Peyer's patch (tissue), 4 donors: Measurements from ENCODE around the gene DCDC2. TPM values are rescaled to one million over a fixed set of nuclear protein-coding genes. Genes with fewer than 3 reads are reported as not detected.
"Not testable (repeated sequence)": the region's sequence is repeated elsewhere in the genome, so short reads cannot be mapped to it uniquely, and the experiment has no call there.

Experiments
- DNase-seq, 3 donors: peaks; one replicate each; pipeline ENCODE4 v3.0.0-alpha.2; 2017 to 2019
- H3K27ac ChIP-seq, 4 donors: fragments of 200-600 bp; sonication (generic); one replicate each; pipeline ENCODE4 v1.5.1; 2016 to 2019
- H3K27me3 ChIP-seq, 2 donors: fragments of 200-600 bp; sonication (generic); one replicate each; pipeline ENCODE4 v1.5.1; 2019
- H3K36me3 ChIP-seq, 3 donors: fragments of 200-600 bp; sonication (generic); one replicate each; pipeline ENCODE4 v1.5.1; 2016 to 2019
- H3K4me1 ChIP-seq, 4 donors: fragments of 200-600 bp; sonication (generic); one replicate each; pipeline ENCODE4 v1.5.1; 2016 to 2019
- H3K4me3 ChIP-seq, 4 donors: fragments of 200-600 bp; sonication (generic); 1 replicate in 3 of 4; 2 replicates in 1 of 4; pipeline ENCODE4 v1.5.1; 2016 to 2019; ENCODE audit warnings: mild to moderate bottlenecking in 1 of 4
- H3K9me3 ChIP-seq, 4 donors: fragments of 200-600 bp; sonication (generic); one replicate each; pipeline ENCODE4 v1.5.1; 2016 to 2019; ENCODE audit warnings: mild to moderate bottlenecking in 1 of 4
- POLR2A ChIP-seq, 2 donors: fragments of 450-650 bp; IDR thresholded peaks; one replicate each; pipeline ENCODE4 v1.5.1; 2017; ENCODE audit warnings: antibody characterized with exemption in 2 of 2, mild to moderate bottlenecking in 2 of 2, moderate library complexity in 2 of 2
- total RNA-seq, 4 donors: library from RNA; depleted of rRNA; stranded (reverse); fragments of >200 nt; gene quantifications; one replicate each; pipeline ENCODE4 v1.1.0, GENCODE V29; 2016
- TF ChIP-seq, protein P1 (sequence below), 6 experiments: fragments of 450-650 bp in 4 of 6; fragments of 200-600 bp in 2 of 6; sonication (generic) in 1 of 6; IDR thresholded peaks; one replicate each; pipeline ENCODE4 v1.5.1; 2017 to 2019; ENCODE audit warnings: antibody characterized with exemption in 6 of 6, mild to moderate bottlenecking in 3 of 6, moderate library complexity in 1 of 6

Gene DCDC2
- 1 to 10 TPM in 1 of 4 donors, under 1 TPM in 3; 0.27 to 3.3 (median 0.63) TPM for total RNA-seq

DNA sequence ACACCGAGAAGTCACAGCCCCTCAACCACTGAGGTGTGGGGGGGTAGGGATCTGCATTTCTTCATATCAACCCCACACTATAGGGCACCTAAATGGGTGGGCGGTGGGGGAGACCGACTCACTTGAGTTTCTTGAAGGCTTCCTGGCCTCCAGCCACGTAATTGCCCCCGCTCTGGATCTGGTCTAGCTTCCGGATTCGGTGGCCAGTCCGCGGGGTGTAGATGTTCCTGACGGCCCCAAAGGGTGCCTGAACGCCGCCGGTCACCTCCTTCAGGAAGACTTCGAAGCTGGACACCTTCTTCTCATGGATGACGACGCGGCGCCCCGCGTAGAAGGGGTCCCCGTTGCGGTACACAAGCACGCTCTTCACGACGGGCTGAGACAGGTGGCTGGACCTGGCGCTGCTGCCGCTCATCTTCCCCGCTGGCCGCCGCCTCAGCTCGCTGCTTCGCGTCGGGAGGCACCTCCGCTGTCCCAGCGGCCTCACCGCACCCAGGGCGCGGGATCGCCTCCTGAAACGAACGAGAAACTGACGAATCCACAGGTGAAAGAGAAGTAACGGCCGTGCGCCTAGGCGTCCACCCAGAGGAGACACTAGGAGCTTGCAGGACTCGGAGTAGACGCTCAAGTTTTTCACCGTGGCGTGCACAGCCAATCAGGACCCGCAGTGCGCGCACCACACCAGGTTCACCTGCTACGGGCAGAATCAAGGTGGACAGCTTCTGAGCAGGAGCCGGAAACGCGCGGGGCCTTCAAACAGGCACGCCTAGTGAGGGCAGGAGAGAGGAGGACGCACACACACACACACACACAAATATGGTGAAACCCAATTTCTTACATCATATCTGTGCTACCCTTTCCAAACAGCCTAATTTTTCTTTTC lies at the start of gene DCDC2:
TSS of gene DCDC2 (minus strand) at position 724 of the 883 bp plus-strand sequence. CDS start at position 415, 309 bp downstream.
- TF ChIP-seq, protein P1, sequence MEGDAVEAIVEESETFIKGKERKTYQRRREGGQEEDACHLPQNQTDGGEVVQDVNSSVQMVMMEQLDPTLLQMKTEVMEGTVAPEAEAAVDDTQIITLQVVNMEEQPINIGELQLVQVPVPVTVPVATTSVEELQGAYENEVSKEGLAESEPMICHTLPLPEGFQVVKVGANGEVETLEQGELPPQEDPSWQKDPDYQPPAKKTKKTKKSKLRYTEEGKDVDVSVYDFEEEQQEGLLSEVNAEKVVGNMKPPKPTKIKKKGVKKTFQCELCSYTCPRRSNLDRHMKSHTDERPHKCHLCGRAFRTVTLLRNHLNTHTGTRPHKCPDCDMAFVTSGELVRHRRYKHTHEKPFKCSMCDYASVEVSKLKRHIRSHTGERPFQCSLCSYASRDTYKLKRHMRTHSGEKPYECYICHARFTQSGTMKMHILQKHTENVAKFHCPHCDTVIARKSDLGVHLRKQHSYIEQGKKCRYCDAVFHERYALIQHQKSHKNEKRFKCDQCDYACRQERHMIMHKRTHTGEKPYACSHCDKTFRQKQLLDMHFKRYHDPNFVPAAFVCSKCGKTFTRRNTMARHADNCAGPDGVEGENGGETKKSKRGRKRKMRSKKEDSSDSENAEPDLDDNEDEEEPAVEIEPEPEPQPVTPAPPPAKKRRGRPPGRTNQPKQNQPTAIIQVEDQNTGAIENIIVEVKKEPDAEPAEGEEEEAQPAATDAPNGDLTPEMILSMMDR (IDR thresholded peaks at IDR 0.05): no peak
- no peak for TF ChIP-seq POLR2A (IDR thresholded peaks at IDR 0.05)
- H3K27ac ChIP-seq: no peak within 1 kb of the TSS
- H3K27me3 ChIP-seq: no peaks in the 10 kb centered on the region
- DNase-seq: peak; percentile 23 to 79 (median 77)
- H3K36me3 ChIP-seq: no peaks in the 10 kb centered on the region
- H3K4me3 ChIP-seq: peak within 1 kb of the TSS in 3 of 4 donors; percentile 15 to 49 (median 46)
- H3K4me1 ChIP-seq: peaks cover 0 to 23% (median 0%) of the 10 kb centered on the region in 4 donors
- H3K9me3 ChIP-seq: no peaks in the 10 kb centered on the region

DNA sequence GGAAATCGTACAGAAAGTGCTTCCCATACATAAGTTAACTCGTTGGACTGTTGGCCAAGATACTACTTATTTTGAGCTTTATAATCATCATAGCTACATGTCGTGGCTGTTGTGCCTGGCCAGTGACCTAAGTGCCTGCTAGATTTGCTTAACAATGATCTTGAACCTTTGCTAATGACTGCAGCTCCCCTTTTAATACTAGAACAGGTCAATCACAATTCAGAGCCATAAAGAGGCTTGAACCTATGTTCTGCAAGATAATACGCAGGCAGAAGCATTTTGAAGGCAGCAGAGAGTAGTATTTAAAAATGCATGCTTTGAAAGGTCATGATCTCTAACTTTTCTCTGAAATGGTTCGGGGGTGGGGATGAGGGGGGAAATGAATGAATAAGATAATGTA lies 47.4 kb upstream of the DCDC2 start:
- DNase-seq: no peak
- Histone ChIP-seq H3K4me1 (peaks cover 0 to 14% (median 4%) of the 10 kb centered on the region in 4 donors), H3K27me3 (no peaks in the 10 kb centered on the region), H3K4me3 (no peak overlapping the region), H3K36me3 (peaks cover 0 to 27% (median 0%) of the 10 kb centered on the region in 3 donors), H3K27ac (no peak overlapping the region), H3K9me3 (no peaks in the 10 kb centered on the region)
- TF ChIP-seq, protein P1 (IDR thresholded peaks at IDR 0.05): no peak
- TF ChIP-seq POLR2A (IDR thresholded peaks at IDR 0.05): no peak

DNA sequence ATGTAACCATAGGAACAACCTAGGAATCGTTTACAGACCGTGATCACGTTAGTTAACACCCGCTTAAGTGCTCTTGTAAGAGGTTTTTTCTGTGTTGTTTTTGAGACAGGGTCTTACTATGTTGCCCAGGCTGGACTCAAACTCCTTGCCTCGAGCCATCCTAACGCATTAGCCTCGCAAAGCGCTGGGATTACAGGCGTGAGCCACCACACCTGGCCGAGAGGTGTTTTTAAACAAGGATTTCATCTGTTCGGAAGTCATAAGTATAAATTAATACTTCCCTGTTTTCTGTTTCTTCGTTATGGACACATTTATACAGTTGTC lies 45.6 kb upstream of the DCDC2 start:
- Histone ChIP-seq H3K4me3 (peak overlapping the region; percentile 72 to 99 (median 86)), H3K4me1 (peaks cover 0 to 14% (median 4%) of the 10 kb centered on the region in 4 donors), H3K27ac (peak overlapping the region; percentile 63 to 83 (median 71)), H3K36me3 (peaks cover 0 to 12% (median 0%) of the 10 kb centered on the region in 3 donors), H3K9me3 (no peaks in the 10 kb centered on the region), H3K27me3 (no peaks in the 10 kb centered on the region)
- TF ChIP-seq, protein P1 (IDR thresholded peaks at IDR 0.05): no peak
- no peak for TF ChIP-seq POLR2A (IDR thresholded peaks at IDR 0.05)
- no peak for DNase-seq

GRCh38 chr6:24402697-24403500 lies 45.0 kb upstream of the DCDC2 start, which contains the start of gene MRS2:
TSS of gene MRS2 (plus strand) at chr6:24402936. CDS start at chr6:24403047, 111 bp downstream.
- Histone ChIP-seq H3K36me3 (peaks cover 0 to 9% (median 0%) of the 10 kb centered on the region in 3 donors), H3K27ac (peak within 1 kb of the TSS; percentile 63 to 83 (median 71)), H3K4me3 (peak within 1 kb of the TSS; percentile 72 to 99 (median 86)), H3K9me3 (no peaks in the 10 kb centered on the region), H3K27me3 (no peaks in the 10 kb centered on the region), H3K4me1 (peaks cover 0 to 14% (median 4%) of the 10 kb centered on the region in 4 donors)
- TF ChIP-seq POLR2A (IDR thresholded peaks at IDR 0.05): peak; percentile 83 to 85
- TF ChIP-seq, protein P1 (IDR thresholded peaks at IDR 0.05): no peak
- peak; percentile 79 to 95 (median 91) for DNase-seq

GRCh38 chr6:24401458-24401857 lies 43.6 kb upstream of the DCDC2 start:
- DNase-seq: no peak
- TF ChIP-seq, protein P1 (IDR thresholded peaks at IDR 0.05): no peak
- TF ChIP-seq POLR2A (IDR thresholded peaks at IDR 0.05): no peak
- H3K4me3 ChIP-seq: no peak overlapping the region
- no peaks in the 10 kb centered on the region for H3K9me3 ChIP-seq
- no peaks in the 10 kb centered on the region for H3K27me3 ChIP-seq
- no peak overlapping the region for H3K27ac ChIP-seq
- H3K4me1 ChIP-seq: peaks cover 0 to 14% (median 4%) of the 10 kb centered on the region in 4 donors
- H3K36me3 ChIP-seq: peaks cover 0 to 4% (median 0%) of the 10 kb centered on the region in 3 donors

DNA sequence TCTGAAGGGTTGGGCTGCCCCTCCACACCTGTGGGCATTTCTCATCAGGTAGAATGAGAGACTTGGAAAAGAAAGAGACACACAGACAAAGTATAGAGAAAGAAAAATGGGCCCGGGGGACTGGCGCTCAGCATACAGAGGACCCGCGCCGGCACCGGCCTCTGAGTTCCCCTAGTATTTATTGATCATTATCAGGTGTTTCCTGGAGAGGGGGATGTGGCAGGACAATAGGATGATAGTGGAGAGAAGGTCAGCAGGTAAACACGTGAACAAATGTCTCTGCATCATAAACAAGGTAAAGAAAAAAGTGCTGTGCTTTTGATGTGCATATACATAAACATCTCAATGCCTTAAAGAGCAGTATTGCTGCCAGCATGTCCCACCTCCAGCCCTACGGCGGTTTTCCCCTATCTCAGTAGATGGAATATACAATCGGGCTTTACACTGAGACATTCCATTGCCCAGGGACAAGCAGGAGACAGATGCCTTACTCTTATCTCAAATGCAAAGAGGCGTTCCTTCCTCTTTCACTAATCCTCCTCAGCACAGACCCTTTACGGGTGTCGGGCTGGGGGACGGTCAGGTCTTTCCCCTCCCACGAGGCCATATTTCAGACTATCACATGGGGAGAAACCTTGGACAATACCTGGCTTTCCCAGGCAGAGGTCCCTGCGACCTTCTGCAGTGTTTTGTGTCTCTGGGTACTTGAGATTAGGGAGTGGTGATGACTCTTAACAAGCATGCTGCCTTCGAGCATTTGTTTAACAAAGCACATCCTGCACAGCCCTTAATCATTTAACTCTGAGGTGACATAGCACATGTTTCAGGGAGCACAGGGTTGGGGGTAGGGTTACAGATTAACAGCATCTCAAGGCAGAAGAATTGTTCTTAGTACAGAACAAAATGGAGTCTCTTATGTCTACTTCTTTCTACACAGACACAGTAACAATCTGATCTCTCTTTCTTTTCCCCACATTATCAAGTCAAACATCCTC lies 42.5 kb upstream of the DCDC2 start:
- not testable (repeated sequence) for H3K27me3 ChIP-seq, H3K36me3 ChIP-seq, DNase-seq, H3K4me3 ChIP-seq, H3K27ac ChIP-seq, H3K9me3 ChIP-seq
- peaks cover 0 to 14% (median 4%) of the 10 kb centered on the region in 4 donors for H3K4me1 ChIP-seq
